Pancreas (tissue), 10 donors: ENCODE data around the gene ITIH2. TPM values are rescaled to one million over a fixed set of nuclear protein-coding genes. Genes with fewer than 3 reads are reported as not detected.
"Not testable (repeated sequence)": the region's sequence is repeated elsewhere in the genome, so short reads cannot be mapped to it uniquely, and the experiment has no call there.

ENCODE experiments used
- ATAC-seq, 4 donors: fragments of 200-7000 bp; cut with Tn5 transposase; one replicate each; pipeline versions ENCODE4 v1.8.0 to v1.9.1; 2020; ENCODE audit warnings: mild to moderate bottlenecking in 4 of 4, moderate library complexity in 4 of 4
- DNase-seq, 6 donors: peaks; one replicate each; pipeline ENCODE4 v3.0.0-alpha.2; 2020
- FAIRE-seq: peaks from 2 replicates; lab custom pipeline; 2012; peaks lifted over from hg19 to GRCh38; lab: Jason Lieb, UNC
- H3K27ac ChIP-seq, 4 donors: fragments of 200-600 bp; sonication (generic); 1 replicate in 3 of 4; 2 replicates in 1 of 4; pipeline versions ENCODE4 v1.5.0 to v1.8.0; 2020
- H3K27me3 ChIP-seq, 4 donors: fragments of 200-600 bp; one replicate each; pipeline ENCODE4 v1.8.0; 2021
- H3K36me3 ChIP-seq, 3 donors: fragments of 200-600 bp; sonication (generic) in 1 of 3; one replicate each; pipeline versions ENCODE4 v1.5.0 to v1.8.0; 2020 to 2021
- H3K4me1 ChIP-seq, 3 donors: fragments of 200-600 bp; one replicate each; pipeline ENCODE4 v1.8.0; 2021
- H3K4me3 ChIP-seq, 4 donors: fragments of 200-600 bp; sonication (generic) in 2 of 4; one replicate each; pipeline versions ENCODE4 v1.5.0 to v1.8.0; 2020 to 2021
- H3K9me3 ChIP-seq, 4 donors: fragments of 200-600 bp; one replicate each; pipeline ENCODE4 v1.8.0; 2021
- CTCF ChIP-seq, 4 donors: fragments of 200-600 bp; sonication (generic) in 3 of 4; IDR thresholded peaks; one replicate each; pipeline versions ENCODE4 v1.5.0 to v1.8.0; 2021; ENCODE audit warnings: antibody characterized with exemption in 4 of 4
- WGBS, 2 donors: extraction: QIAGEN DNeasy Blood & Tissue Kit; methylation state at CpG; one replicate each; pipeline ENCODE4 v1.1.7; 2013; 5-methylcytosine and 5-hydroxymethylcytosine counted together
- intact Hi-C, 3 donors: fragments of 100-400 bp; cut with DNase I; formaldehyde crosslinking; loops; one replicate each; pipeline versions ENCODE4 v1.11.1 to v1.14.2; 2022
- polyA plus RNA-seq, 2 donors: library from polyadenylated mRNA; stranded (reverse); fragments of 200-250 nt; gene quantifications; one replicate each; pipeline ENCODE4 v1.2.3, GENCODE V29; 2013
- total RNA-seq, 6 donors: library from RNA; stranded (reverse); fragmentation: NEBNext Ultra II Directional in 4 of 6; extraction: Animal tissue kit (Norgen Biotek cat#: 25700) in 4 of 6; gene quantifications; one replicate each; pipeline versions ENCODE4 v1.2.1 to v1.2.4, GENCODE V29; 2021 to 2023
- donor health status: healthy with polysubstance abuse.
- donor health status: DM: no; HTN: no; CAD: no; lungs with moderate emphysema.
- donor health status: DM: no; HTN: no; CAD: no.
- donor health status: control.
- donor health status: control.
- donor health status: Bipolar disorder and iron deficiency.
- donor health status: DM: yes; HTN: yes; CAD: no.
- donor health status: DM: no; HTN: no; CAD: no.
- donor health status: DM: no; HTN: no; CAD: no.
- donor health status: DM: yes; HTN: yes; CAD: no.

The ITIH2 gene
- total and polyA plus RNA-seq, 8 donors, result 0.14 to 1.8 (median 0.98) TPM; not detected in 3

GRCh38 chr10:7670157-7670556 is 33.0 kb upstream of the ITIH2 start:
- no peak overlapping the region for H3K27ac ChIP-seq
- no peaks in the 10 kb centered on the region for H3K9me3 ChIP-seq
- ATAC-seq (no peak), DNase-seq (no peak), FAIRE-seq (no peak)
- H3K27me3 ChIP-seq, result peaks cover 0 to under 1% (median 0%) of the 10 kb centered on the region in 4 donors
- H3K4me3 ChIP-seq, result no peak overlapping the region
- no peaks in the 10 kb centered on the region for H3K36me3 ChIP-seq
- no peak for TF ChIP-seq CTCF (IDR thresholded peaks at IDR 0.05)
- 61 to 63% methylated on average over 3 of the region's 3 CpGs for WGBS, 2 donors
- intact Hi-C loops, result no loop called here
- H3K4me1 ChIP-seq, result peaks cover 0 to 7% (median 0%) of the 10 kb centered on the region in 3 donors

- Histone ChIP-seq H3K4me1 (no peaks in the 10 kb centered on the region), H3K27me3 (no peaks in the 10 kb centered on the region), H3K9me3 (no peaks in the 10 kb centered on the region), H3K27ac (no peak overlapping the region), H3K4me3 (no peak overlapping the region), H3K36me3 (no peaks in the 10 kb centered on the region)
- no peak for DNase-seq
- FAIRE-seq, result no peak
- 48 to 56% methylated on average over 23 of the region's 23 CpGs for WGBS, 2 donors
- TF ChIP-seq CTCF (IDR thresholded peaks at IDR 0.05), result no peak
- intact Hi-C loops, result no loop called here
- ATAC-seq, result no peak
These were observed 30.6 kb upstream of the ITIH2 start for GRCh38 chr10:7672341-7673134.

- ATAC-seq (no peak), FAIRE-seq (no peak), DNase-seq (no peak)
- H3K27me3 ChIP-seq, result no peaks in the 10 kb centered on the region
- no peaks in the 10 kb centered on the region for H3K36me3 ChIP-seq
- H3K27ac ChIP-seq, result no peak overlapping the region
- TF ChIP-seq CTCF (IDR thresholded peaks at IDR 0.05), result no peak
- H3K9me3 ChIP-seq, result no peaks in the 10 kb centered on the region
- 62 to 78% methylated on average over 1 of the region's 1 CpG for WGBS, 2 donors
- intact Hi-C loops, result no loop called here
- H3K4me1 ChIP-seq, result no peaks in the 10 kb centered on the region
- H3K4me3 ChIP-seq, result no peak overlapping the region
These were observed 23.9 kb upstream of the ITIH2 start for GRCh38 chr10:7679256-7679655.

GRCh38 chr10:7680078-7680477 is 23.0 kb upstream of the ITIH2 start:
- H3K27me3 ChIP-seq, ATAC-seq, H3K36me3 ChIP-seq, H3K4me1 ChIP-seq, H3K4me3 ChIP-seq, intact Hi-C loops, DNase-seq, FAIRE-seq, H3K9me3 ChIP-seq, H3K27ac ChIP-seq: not testable (repeated sequence)
- WGBS, 2 donors, result 56 to 65% methylated on average over 5 of the region's 5 CpGs

GRCh38 chr10:7686351-7687171 is 16.6 kb upstream of the ITIH2 start:
- Histone ChIP-seq H3K36me3 (no peaks in the 10 kb centered on the region), H3K27me3 (no peaks in the 10 kb centered on the region), H3K9me3 (no peaks in the 10 kb centered on the region), H3K4me3 (no peak overlapping the region), H3K4me1 (no peaks in the 10 kb centered on the region), H3K27ac (no peak overlapping the region)
- no peak for TF ChIP-seq CTCF (IDR thresholded peaks at IDR 0.05)
- FAIRE-seq (no peak), DNase-seq (no peak), ATAC-seq (peak; percentile 46 to 63 (median 54))
- intact Hi-C loops, result loop anchor here in 2 of 3 donors (5.0 kb wide), 2 partner anchors 154 to 164 kb away; no protein-coding TSS in a partner anchor
- 42 to 43% methylated on average over 13 of the region's 13 CpGs for WGBS, 2 donors
